Neural cell (in vitro differentiated cells): ENCODE data around the gene TRABD2B.

Experiments used
- CTCF ChIP-seq: fragments of 450-650 bp; IDR thresholded peaks from 2 replicates; pipeline ENCODE4 v1.5.1; 2014; ENCODE audit warnings: antibody characterized with exemption, mild to moderate bottlenecking, moderate library complexity; ENCODE audit not compliant: poor library complexity, severe bottlenecking
- EP300 ChIP-seq: fragments of 450-650 bp; conservative IDR thresholded peaks from 2 replicates; pipeline ENCODE4 v1.6.1; 2014; ENCODE audit warnings: antibody characterized with exemption, mild to moderate bottlenecking, moderate library complexity; ENCODE audit not compliant: poor library complexity, severe bottlenecking
- EZH2 ChIP-seq: fragments of 200-600, 300-800 bp; shearing (Covaris generic), sonication (generic); IDR thresholded peaks from 2 replicates; pipeline ENCODE4 v1.6.1; 2014; ENCODE audit warnings: antibody characterized with exemption, low read length, borderline replicate concordance, mild to moderate bottlenecking; ENCODE audit not compliant: insufficient read depth, poor library complexity, severe bottlenecking
- MXI1 ChIP-seq: fragments of 450-650 bp; conservative IDR thresholded peaks from 2 replicates; pipeline ENCODE4 v1.6.1; 2014; ENCODE audit warnings: antibody characterized with exemption, mild to moderate bottlenecking; ENCODE audit not compliant: poor library complexity, severe bottlenecking
- POLR2AphosphoS5 ChIP-seq: IDR thresholded peaks from 2 replicates; pipeline ENCODE4 v1.6.1; 2012
- RAD21 ChIP-seq: fragments of 450-650 bp; conservative IDR thresholded peaks from 2 replicates; pipeline ENCODE4 v1.6.1; 2014; ENCODE audit warnings: antibody characterized with exemption, mild to moderate bottlenecking, moderate library complexity
- REST ChIP-seq: IDR thresholded peaks from 2 replicates; pipeline ENCODE4 v1.6.1; 2012; ENCODE audit warnings: borderline replicate concordance
- SMC3 ChIP-seq: fragments of 450-650 bp; conservative IDR thresholded peaks from 2 replicates; pipeline ENCODE4 v1.6.1; 2014; ENCODE audit warnings: antibody characterized with exemption, mild to moderate bottlenecking, moderate library complexity; ENCODE audit not compliant: poor library complexity
- TAF1 ChIP-seq: IDR thresholded peaks from 2 replicates; pipeline ENCODE4 v1.6.1; 2012; ENCODE audit warnings: low read depth

GRCh38 chr1:47786316-47786715 lies 210.9 kb downstream of the TRABD2B start:
- TF ChIP-seq TAF1: no peak
- TF ChIP-seq MXI1: no peak
- TF ChIP-seq CTCF: no peak
- TF ChIP-seq REST: no peak
- TF ChIP-seq POLR2AphosphoS5: no peak
- no peak for TF ChIP-seq EZH2
- TF ChIP-seq EP300: no peak
- TF ChIP-seq SMC3: no peak
- TF ChIP-seq RAD21: no peak
